GM21367 (cell line): ENCODE results near the gene MLC1.

Experiments
- ATAC-seq: cut with Tn5 transposase; IDR thresholded peaks from one replicate; pipeline ENCODE4 v1.9.1; 2021; ENCODE audit not compliant: unreplicated experiment

MLC1 gene

DNA sequence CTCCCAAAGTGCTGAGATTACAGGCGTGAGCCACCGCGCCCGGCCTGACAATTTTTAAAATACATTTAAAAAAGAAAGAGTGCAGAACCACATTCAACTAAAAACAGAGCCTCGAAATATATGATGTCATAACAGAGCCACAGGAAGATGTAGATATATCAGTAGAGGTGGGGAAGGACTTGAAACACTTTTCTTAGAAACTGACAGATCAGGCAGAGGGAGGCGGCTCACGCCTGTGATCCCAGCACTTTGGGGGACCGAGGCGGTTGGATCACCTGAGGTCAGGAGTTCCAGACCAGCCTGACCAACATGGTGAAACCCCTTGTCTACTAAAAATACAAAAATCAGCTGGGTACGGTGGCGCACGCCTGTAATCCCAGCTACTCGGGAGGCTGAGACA is 7.0 kb downstream of the MLC1 start:
- no peak for ATAC-seq

GRCh38 chr22:50076646-50077535 is 8.3 kb downstream of the MLC1 start:
- ATAC-seq: no peak

DNA sequence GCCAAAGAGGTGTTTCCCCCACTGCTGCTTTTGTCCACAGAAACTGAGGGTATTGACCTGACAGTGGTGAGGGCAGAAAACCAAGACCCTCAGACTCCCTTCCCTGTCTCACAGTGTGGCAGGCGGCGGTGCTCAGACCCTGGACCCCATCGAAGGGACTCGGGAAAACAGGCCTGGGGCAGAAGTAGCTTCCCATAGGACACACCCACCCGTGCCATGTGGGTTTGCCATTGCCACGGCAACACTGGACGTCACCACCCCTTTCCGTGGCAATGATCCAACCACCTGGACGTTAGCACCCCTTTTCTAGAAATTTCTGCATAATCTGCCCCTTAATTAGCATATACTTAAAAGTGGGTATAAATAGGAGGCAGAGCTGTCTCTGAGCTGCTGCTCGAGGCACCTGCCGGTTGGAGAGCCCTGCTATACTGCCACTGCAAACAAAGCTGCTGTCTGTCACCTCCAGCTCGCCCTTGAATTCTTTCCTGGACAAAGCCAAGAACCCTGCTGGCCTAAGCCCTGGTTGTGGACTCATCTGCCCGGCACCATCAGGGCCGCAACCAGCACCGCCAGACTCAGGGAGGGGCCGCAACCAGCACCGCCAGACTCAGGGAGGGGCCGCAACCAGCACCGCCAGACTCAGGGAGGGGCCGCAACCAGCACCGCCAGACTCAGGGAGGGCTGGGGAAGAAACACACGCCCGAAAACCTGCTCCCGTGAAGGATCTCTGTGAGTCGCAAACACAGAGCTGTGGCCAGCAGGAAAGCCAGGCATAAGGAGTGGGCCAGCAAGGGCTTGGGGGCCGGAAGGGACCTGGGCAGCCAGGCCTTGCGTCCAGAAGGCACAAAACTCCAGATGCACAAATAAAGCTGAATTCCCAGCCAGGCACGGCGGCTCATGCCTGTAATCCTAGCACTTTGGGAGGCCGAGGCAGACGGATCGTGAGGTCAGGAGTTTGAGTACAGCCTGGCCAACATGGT is 10.4 kb downstream of the MLC1 start:
- ATAC-seq: no peak

- no peak for ATAC-seq
Observed at GRCh38 chr22:50074056-50074455, 11.2 kb downstream of the MLC1 start.

DNA sequence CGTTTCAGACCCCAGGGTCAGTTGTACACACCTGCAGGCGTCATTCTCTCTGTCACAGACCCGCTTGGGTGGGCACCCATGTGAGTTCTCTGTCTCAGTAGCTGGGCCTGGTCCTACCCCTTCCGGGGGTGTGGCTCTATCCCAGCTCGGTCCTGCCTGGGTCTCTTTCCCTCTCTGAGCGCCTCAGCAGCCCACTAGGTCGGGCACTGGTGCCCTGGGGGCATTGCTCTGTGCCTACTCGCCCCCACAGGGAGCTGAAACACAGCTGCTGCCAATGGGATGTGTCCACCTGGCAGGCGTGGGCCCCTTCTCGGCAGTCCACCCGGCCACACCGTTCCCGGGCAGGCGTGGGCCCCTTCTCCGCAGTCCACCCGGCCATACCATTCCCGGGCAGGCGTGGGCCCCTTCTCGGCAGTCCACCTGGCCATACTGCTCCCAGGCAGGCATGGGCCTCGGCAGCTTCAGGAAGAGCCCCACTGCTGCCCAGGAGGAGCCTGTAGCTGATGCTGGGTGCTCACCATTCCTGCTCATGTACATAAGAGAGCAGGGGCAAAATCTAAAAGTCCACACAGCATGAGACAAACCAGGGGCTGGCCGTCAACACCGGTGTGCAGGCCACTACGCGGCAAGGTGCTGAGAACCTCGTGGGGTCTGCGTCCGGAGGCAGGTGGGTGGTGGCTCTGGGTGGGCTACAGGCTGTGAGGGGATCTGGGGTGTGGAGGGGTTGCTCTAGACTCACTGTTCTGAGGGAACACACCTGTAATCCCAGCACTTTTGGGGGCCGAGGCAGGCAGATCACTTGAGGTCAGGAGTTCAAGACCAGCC is 12.3 kb downstream of the MLC1 start:
- no peak for ATAC-seq

GRCh38 chr22:50072167-50072555 is 13.1 kb downstream of the MLC1 start:
- no peak for ATAC-seq

DNA sequence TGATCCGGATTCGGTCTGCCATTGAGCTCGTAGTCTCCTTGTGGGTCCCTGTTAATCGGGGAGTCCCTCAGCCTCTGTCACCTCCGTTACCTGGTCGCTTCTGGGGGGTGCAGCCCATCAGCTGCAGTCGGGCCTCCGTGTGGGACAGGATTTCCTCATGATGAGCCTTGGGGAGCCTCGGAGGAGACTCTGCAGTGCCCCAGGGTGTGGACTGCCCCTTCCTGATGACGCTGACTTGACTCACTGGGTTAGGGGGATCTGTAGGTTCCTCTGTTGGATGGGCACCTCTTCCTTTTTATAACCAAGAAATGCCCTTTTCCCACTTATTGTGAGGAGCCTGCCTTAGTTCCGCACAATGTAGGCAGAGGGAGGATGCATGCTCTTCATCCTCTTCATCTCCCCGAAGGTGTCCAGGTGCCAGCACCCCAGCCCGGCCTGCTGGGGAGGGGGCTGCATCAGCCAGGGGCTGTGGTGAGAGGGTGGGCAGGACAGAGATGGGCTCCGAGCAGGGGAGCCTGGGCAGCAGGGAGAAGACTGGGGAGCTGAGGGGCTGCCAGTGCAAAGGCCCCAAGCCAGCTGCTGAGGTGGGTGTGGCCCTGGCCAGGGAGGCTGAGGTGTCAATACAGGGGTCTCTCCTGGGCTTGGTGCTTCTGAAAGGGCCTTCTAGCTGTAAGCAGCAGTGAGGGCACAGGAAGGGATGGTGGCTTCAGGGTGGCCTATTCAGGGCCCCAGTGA is 13.6 kb downstream of the MLC1 start:
- ATAC-seq: no peak

DNA sequence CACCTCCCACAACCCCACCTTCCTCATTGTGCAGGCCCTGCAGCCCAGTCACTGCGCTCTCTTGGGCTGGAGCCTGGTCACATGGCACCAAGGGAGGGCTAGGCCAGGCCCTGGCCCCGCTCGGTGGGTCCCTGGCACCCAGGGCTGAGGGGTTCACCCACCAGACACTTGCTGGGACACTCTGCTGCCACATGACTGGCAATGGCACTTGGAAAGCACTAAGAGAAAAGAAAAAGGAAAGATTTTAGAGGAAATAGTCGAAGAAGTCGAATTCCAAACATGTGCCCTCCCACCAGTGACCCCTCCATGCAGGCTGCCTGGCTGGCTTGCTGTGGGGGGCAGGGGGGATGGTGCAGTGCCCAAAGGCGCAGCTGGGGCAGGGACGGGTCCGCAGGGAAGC is 14.9 kb downstream of the MLC1 start:
- ATAC-seq: no peak

GRCh38 chr22:50068096-50068495 is 17.1 kb downstream of the MLC1 start:
- ATAC-seq: no peak

GRCh38 chr22:50067244-50067643 is 18.0 kb downstream of the MLC1 start:
- ATAC-seq: no peak

- no peak for ATAC-seq
Observed at GRCh38 chr22:50064453-50064852, 20.8 kb downstream of the MLC1 start.

- no peak for ATAC-seq
Observed at GRCh38 chr22:50063589-50064393, 21.4 kb downstream of the MLC1 start.

DNA sequence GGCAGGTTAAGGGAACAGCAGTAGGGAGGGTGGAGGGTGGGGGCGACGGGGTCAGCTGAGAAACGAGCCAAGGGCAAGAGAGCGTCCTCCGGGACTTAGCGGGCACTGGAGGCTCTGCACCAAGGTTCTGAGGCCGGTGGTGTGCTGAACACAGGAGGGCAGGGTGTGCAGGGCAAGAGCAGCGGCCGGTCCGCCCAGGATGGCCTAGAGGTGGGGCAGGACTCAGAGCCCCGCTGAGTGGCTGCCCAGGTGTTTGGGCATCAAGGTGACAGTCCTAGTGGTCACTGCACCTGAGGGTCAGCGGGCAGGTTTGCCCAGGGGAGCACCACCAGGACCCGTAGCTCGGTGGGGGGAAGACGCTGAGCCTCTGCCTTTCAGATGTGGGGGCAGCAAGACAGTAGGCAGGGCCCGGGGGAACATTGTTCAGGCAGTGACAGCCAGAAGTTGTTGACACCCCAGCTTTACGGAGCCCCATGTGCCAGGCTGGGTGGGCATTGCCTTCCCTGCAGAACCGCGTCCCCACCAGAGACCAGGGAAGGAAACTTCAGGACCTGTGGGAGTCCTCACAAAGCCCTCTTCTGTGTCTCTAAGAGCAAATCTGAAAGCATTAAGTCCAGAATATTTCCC is 22.6 kb downstream of the MLC1 start:
- no peak for ATAC-seq

DNA sequence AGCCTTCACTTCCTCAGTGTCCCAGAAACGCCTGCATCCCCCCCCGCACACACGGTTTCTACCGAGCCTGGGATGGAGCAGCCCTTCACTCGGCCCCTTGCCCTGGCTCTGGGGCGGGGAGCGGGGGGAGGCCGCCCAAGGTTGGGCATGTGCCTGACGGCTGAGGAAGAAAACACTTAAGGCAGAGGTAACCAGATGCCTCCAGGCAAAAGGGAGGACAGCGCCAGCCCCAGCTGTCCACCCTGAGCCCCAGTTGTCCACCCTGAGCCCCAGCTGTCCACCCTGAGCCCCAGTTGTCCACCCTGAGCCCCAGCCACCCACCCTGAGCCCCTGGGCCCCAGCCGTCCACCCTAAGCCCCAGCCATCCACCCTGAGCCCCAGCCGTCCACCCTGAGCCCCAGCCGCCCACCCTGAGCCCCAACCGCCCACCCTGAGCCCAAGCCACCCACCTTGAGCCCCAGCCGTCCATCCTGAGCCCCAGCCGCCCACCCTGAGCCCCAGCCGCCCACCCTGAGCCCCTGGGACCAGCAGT is 23.3 kb downstream of the MLC1 start:
- ATAC-seq: no peak

DNA sequence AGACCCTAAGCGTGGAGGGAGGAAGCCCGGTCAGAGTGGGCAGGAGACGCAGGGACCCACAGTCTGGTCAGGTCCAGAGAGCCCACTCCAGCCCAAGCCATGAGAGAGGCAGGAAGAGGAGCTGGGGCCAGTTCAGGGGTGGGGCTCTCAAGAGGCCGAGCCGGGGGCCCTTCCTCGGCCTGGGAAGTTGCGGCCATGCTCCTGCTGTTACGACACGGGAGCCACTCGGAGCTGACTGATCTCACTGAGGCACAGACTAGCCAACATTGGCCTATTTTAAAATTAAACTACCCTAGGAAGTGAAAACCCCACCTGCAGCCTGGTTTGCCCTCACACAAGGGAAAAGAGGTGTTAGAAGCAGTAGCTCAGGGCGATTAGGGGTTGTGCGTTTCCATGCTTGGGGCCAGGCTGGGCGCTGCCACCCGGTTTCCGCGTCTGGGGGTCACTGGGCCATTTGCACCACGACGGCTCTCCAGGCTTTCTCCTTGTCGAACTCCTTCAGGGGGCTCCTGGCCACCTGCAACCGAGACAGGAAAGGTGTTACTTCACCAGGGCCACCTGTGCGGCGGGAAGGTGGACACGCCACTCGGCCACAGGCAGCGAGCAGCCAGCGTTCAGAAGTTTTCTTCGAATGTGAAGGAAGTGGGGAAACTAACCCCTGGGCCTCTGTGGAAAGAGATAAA is 23.9 kb downstream of the MLC1 start:
- ATAC-seq: no peak

DNA sequence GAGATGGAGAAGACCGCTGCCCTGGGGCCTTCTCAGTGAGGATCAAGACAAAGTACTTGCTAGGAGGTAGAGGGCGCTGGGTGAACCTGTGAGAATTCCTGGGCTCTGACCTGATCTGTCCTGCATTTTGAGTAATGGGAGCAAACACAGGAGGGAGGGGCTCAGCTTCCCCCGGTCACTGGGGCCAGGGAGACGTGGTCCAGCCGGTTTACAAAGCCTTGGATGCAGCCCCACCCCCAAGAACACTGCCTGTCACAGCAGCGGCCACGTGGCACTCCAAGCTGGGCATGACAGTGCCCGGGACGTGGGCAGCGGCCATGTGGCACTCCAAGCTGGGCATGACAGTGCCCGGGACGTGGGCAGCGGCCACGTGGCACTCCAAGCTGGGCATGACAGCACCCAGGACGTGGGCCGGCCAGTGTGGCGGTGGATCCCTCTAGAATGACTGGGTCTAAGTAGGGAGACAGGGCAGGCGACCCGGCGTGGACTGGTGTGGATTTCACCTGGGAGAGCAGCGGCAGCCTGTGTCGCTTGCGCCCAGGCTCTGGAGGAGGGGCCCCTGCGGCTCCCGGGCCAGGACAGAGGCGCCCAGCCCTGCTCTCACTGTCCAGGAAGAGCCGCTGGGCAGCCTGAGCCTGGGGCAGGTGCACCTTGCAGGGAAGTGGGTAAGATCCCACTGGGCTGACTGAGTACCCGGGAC is 24.6 kb downstream of the MLC1 start:
- ATAC-seq: no peak

GRCh38 chr22:50059881-50060262 is 25.4 kb downstream of the MLC1 start:
- ATAC-seq: no peak
